GM19025 (cell line): ENCODE results near the gene NME1.

Source experiments
- ATAC-seq: cut with Tn5 transposase; IDR thresholded peaks from one replicate; pipeline ENCODE4 v1.9.1; 2021; ENCODE audit warnings: mild to moderate bottlenecking, low read depth, moderate library complexity; ENCODE audit not compliant: unreplicated experiment

The NME1 gene

DNA sequence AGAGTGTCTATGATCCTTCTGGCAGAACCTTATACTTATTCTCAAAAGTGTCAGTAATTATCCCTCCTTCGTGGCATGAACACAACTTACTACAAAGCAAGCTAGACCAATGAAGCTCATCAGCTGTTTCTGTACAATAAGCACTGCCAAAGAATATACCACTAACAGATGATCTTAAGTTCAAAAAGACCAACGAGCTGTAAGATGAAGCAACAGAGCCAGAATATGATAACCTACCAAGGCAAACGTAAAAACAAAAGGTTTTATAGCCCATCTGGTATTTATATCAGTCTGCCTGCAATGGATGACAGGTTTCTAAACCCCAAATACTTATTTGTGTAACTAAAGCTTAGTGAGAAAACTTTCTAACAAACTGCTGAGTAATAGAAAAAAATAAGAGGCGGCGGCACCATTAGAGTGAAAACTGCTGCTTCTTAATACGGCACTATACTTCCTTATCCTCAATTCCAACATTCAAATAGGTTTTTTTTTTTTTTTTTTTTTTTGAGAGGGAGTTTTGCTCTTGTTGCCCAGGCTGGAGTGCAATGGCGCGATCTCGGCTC, 35.0 kb downstream of the NME1 start:
- no peak for ATAC-seq

DNA sequence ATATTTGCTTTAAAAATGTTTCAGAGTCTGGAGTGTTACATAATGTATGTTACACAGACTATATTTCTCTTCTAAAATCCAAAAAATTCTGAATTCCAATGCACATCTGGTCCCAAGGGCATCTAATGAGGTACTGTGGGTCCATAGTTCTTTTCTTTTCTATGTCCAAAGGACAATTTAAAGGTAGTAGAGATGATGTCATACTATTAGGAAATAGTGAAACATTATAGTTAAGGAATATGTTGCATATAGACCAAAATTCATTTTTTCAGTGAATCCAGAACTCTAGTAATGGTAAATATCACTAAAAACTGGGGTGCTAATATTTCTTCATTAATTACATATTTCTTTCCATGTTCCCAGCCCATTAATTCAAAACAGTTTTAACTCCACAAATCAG, 35.8 kb downstream of the NME1 start:
- ATAC-seq: no peak

DNA sequence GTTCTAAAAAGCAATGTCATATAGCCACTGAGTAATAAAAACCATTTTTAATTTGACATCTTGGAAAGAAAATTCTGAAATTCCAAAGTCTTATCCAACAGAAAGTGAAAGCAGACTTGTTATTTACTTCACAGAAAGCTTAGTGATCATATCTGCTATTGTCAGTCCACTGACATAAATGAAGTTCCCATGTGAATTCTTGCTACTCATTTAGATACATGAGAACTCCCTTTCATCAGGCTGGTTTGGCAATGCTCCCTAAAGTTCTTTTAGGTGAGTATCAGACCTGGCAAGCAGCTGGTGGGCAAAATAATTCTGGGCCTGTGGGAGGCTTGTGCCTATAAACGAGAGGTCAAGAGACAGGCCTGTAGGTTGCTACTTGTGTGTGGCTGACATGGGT, 36.3 kb downstream of the NME1 start:
- no peak for ATAC-seq

DNA sequence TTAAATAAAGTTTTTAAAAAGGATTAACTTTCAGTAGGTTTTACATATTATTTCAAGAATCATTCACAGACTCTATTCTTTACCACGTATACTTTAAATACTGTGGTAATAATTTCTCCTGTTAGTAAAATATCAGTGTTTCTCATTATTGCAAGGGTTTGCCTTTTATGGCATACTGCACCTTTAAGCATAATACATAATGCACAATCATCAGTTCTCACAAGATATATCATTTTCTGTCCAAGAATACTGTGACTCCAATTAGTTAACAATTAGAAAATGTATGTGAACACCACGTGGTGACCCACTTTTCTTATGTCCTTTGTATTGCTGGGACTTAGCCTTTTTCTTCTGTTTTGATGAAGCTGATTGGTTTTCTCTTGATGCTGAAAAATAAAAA, 38.5 kb downstream of the NME1 start:
- no peak for ATAC-seq

DNA sequence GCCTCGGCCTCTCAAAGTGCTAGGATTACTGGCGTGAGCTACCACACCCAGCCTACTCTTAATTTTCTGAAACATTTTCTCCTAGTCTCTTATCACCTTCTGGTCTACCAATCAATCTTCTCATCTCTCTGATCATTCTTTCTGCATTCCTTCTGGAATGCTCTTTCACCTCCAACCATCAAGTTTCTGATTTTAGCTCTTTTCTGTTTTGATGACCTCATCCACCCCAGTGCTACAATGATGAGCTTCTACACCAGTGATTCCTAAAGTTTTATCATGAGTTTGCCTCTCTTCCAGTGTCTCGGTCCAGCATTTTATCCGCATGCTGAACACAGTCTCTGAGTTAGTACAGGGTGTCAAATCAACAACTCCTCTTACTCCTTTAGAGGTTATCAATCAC, 44.4 kb downstream of the NME1 start:
- ATAC-seq: no peak

DNA sequence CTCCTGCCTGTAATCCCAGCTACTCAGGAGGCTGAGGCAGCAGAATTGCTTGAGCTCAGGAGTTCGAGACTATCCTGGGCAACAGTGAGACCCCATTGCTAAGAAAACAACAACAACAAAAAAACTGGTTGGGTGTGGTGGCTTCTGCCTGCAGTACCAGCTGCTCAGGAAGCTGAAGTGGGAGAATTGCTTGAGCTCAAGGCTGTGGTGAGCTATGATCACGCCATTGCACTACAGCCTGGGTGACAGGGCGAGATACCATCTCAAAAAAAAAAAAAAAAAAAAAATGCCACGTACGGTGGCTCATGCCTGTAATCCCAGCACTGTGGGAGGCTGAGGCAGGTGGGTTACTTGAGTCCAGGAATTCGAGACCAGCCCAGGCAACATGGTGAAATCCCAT, 46.9 kb downstream of the NME1 start:
- ATAC-seq: no peak

DNA sequence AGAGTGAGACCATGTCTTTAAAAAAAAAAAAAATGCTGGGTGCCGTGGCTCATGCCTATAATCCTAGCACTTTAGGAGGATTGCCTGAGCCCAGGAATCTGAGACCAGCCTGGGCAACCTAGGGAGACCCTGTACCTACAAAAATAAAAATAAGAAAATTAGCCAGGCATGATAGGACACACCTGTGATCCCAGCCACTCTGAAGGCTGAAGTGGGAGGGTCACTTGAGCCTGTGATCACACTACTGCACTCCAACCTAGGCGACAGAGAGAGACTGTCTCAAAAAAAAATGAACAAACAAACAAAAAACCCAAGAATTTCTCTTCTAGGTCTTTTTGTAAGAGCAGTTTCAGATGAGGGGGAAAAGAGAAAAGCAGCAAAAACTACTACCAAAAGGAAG, 47.5 kb downstream of the NME1 start:
- ATAC-seq: no peak

DNA sequence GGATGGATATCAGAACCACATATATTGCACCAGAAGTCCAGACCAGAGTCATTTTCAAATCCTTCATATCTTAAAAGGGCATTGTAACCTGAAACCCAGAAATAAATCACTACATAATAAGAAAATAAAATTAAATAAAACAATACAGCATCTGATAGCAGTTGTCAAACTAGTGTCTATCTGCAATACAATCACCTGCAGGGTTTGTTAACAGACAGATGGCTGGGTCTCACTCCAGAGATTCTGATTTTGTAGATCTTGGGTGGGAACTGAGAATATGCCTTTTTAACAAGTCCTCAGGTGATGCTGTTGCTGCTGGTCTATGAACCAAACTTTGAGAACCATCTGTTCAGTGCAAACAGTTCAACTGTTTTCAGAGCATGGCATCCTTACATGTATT, 50.5 kb downstream of the NME1 start:
- no peak for ATAC-seq
